NCI-H1092 treated with DMSO at 0.1 percent for 48 hours (cell line): ENCODE results near the gene LIN28B.
"Not testable (repeated sequence)": the region's sequence is repeated elsewhere in the genome, so short reads cannot be mapped to it uniquely, and the experiment has no call there.

ENCODE experiments used
- DNase-seq: peaks from one replicate; lab custom pipeline; 2025; lab: John Stamatoyannopoulos, UW

The LIN28B gene

GRCh38 chr6:105067329-105067728 lies 110.4 kb downstream of the LIN28B start:
- DNase-seq = no peak

DNA sequence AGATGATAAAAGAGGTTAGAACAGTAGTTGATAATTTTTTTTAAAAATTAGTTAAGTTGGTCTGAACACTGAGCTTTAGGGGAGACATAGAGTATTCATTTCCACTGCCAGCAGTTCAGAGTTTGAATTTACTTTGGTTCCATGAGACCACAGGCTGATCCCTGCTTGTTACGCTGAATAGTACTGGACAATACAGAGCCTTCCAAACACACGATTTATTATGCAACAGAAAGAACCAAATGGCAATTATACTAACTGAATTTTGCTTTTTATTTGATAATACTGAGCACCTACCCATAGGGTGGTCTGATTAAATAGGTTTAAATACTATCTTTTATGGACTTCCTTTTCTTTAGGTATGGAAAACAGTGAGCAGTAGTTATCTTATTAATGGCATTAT lies 111.5 kb downstream of the LIN28B start:
- DNase-seq = no peak

- DNase-seq = no peak
These were observed 113.0 kb downstream of the LIN28B start for GRCh38 chr6:105069821-105070445.

DNA sequence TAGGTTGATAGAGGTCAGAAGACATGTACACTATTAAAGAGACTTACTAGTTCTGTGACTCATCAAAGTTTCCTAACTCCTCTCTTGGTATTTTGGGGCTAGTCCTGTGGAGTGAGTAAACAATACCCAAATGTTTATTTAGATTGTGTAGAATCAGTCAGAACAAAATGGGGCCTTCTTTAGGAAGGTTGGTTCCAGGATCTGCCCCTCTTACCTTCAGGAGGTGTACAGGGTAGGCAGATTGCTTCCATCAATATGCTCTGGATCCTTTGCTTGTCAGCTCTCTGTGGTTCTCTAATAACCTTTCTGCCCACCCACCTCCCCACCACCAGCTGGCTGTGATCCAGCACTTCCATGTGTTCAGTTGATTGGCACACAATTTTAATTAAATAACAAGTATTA lies 115.9 kb downstream of the LIN28B start:
- DNase-seq = no peak

GRCh38 chr6:105075210-105075609 lies 118.3 kb downstream of the LIN28B start:
- no peak for DNase-seq

DNA sequence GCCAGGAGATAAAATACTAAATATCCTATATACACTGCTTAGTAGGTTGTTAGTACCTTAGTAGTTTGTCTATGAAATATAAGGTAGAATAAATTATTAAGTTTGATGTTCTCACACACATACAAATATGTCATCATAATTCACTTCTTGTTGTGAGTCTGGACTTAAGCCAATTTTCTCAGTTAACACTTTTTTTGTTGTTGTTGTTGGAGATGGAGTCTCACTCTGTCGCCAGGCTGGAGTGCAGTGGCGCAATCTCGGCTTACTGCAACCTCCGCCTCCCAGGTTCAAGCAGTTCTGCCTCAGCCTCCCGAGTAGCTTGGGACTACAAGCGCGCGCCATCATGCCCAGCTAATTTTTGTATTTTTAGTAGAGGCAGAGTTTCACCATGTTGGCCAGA lies 119.5 kb downstream of the LIN28B start:
- DNase-seq = not testable (repeated sequence)

GRCh38 chr6:105077596-105078385 lies 120.9 kb downstream of the LIN28B start:
- DNase-seq = peak; percentile 24

DNA sequence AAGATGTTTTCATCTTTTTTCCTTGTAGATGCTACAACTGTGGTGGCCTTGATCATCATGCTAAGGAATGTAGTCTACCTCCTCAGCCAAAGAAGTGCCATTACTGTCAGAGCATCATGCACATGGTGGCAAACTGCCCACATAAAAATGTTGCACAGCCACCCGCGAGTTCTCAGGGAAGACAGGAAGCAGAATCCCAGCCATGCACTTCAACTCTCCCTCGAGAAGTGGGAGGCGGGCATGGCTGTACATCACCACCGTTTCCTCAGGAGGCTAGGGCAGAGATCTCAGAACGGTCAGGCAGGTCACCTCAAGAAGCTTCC lies 121.4 kb downstream of the LIN28B start:
- DNase-seq = no peak

GRCh38 chr6:105080279-105080678 lies 123.4 kb downstream of the LIN28B start:
- no peak for DNase-seq

DNA sequence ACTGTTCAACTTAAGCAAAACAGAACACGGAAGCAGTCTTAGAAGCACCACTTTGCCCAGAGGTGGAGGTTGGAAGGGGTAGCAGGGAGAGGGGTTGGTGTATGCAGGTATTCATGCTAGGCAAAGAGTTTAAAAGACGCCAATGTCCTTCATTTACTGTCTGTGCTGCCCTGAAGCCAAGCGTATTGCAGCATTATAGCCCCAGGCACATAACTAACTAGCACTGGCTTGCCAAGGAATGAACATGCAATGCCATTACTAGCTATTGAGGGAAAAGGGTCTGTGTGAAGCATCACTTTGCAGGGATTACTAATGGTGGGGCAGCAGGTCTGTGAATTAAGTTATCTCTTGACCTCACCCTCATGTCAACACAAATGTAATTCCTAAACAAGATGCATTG lies 124.8 kb downstream of the LIN28B start:
- not testable (repeated sequence) for DNase-seq

- peak; percentile 48 for DNase-seq
These were observed 130.8 kb downstream of the LIN28B start for GRCh38 chr6:105087571-105088211.

DNA sequence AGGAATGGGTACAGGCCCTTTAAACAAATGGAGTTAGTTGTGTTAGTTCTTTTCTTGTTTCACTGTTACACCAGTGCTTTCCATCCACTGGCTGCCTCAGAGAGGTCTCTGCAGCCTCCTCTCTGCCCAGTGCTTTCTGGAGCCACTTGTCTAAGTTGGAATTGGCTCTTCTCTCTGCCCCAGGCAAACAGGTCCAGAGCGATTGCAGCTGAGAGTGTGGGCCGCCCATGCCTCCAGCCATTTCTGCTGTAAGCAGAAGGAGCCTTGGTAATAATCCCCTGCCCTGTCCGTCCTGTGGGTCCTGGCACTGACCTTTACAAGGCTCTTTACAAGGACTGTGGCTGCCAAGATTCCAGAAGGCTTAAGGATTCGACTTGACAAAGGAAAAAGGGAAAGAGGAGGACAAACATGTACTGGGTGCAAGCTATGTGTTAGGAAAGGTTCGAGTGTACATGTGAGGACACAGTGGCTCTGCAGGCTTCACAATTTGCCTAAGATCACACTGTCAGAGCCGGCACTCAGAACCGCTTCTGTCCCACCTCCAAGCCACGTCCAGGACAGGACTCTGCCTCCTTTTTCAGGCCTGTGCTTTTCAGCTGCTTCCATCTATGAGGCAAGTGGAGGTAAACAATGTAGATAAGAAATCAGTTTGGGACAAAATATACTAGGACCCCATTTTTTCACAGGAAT lies 134.4 kb downstream of the LIN28B start:
- no peak for DNase-seq

- DNase-seq = no peak
These were observed 137.3 kb downstream of the LIN28B start for GRCh38 chr6:105094133-105094640.

GRCh38 chr6:105095139-105095538 lies 138.2 kb downstream of the LIN28B start:
- no peak for DNase-seq

- no peak for DNase-seq
These were observed 140.4 kb downstream of the LIN28B start for GRCh38 chr6:105097288-105097687.

DNA sequence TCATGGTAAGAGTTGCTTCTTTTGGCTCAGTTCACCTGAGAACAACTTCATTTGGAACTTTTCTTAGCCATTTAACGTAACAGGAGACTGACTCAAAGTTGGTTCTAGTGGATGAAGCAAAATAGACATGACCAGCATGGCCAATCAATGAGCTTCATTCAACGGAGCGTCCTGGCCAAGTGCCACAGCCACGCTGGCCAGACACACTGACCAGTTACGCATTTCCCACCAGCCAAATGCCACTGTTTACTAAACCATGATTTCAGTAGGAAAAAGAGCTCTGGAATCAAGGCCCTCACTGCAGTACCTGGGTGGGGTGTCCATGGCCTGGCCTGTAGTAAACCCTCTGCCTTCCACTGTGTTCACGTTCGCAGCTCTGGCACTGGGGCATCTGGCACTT lies 142.5 kb downstream of the LIN28B start:
- no peak for DNase-seq

- DNase-seq = no peak
These were observed 145.3 kb downstream of the LIN28B start for GRCh38 chr6:105102186-105102585.

DNA sequence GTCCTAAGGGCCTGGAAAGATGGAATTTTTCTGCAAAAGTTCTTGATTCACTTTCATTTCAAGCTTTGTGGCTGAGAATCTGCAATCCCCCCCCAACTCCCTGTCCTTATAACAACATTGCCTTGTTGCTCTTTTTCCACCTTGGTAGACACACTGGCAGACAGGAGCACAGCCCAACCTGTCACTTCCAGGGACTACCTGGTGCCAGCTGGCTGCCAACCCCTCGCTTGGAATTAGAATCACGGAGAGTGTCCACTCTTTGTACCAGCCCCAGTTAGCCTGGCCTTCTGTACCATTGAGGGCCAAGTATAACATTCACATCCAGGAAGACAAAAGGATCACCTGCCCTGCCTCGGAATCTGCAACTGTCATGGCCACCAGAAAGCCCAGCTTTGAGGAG lies 148.2 kb downstream of the LIN28B start:
- DNase-seq = no peak

DNA sequence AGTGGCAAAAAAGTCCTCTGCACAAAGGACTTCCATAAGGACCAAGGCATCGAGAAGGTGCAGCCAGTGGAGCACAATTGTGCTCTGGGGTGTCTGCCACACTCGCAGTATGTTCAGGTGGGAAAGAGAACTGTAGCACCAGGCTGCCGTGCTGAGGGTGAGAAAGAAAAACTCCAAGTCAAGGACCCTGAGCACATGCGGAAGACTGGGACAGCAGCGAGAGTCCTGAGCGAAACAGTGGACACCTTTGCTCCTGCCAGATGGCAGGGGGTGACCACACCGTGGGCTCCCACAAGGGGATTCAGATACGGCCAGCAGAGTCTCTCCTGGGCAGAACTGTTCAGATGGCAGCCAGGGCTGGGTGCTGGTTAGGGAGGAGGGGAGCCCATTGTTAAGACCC lies 149.4 kb downstream of the LIN28B start:
- no peak for DNase-seq

DNA sequence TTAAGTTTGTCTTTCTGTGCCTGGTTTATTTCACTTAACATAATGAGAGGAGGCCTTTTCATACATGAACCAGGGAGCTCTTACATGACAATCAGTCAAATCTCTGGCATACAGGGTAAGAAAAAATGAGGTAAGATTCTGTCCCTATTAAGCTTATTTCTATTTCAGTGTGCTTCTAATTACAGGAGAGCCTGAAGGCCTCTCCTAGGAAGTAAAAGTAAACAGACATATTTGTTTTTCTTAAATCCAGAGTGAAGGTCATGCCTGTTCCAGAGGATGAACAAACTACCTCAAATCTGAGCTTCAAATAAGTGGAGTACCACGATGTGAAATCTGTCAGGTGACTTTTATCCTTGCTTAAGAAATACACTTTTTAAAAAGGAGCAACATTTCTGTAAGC lies 150.3 kb downstream of the LIN28B start:
- DNase-seq = no peak

DNA sequence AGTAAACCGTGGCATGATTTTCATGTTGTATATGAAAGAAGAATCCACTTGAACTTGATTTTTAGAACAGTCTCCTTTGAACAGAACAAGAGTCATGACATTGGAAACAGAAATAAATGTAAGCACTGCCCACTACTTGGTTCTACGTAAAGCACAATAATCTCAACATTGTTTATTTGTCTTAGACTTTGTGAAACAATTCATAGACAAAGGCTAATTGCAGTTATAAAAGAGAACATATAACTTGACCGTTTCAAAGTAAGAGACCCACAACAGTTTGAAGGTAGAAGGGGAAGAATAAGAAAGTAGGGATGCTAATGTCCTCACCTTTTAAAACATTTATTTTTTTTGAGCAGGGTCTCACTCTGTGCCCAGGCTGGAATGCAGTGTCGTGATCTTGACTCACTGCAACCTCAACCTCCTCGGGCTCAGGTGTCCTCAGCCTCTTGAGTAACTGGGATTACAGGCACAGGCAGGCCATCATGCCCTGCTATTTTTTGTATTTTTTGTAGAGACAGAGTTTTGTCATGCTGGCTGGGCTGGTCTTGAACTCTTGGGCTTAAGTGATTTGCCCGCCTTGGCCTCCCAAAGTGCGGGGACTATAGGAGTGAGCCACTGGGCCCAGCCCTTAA lies 151.8 kb downstream of the LIN28B start:
- DNase-seq = no peak
